Measurements from ENCODE around the gene XXYLT1.
A peak's percentile ranks its signal among the peaks of the same experiment; 100 is the strongest.
"Not testable (repeated sequence)": the region's sequence is repeated elsewhere in the genome, so short reads cannot be mapped to it uniquely, and the experiment has no call there.

Gene XXYLT1

GRCh38 chr3:195109098-195109657 lies 161.8 kb downstream of the XXYLT1 start:
- Histone ChIP-seq H3K4me3 (ENCODE audit: low read depth, low read length, poor library complexity, severe bottlenecking) (no peak overlapping the region), H3K4me2 (ENCODE audit: low read length) (no peak overlapping the region), H4K20me1 (ENCODE audit: insufficient read depth, low read length) (no peaks in the 10 kb centered on the region), H3K27me3 (ENCODE audit: insufficient read depth, low read length) (no peaks in the 10 kb centered on the region), H3K4me1 (ENCODE audit: insufficient read depth, low read length, severe bottlenecking) (peaks cover 6% of the 10 kb centered on the region), H3K9me3 (ENCODE audit: low read length) (no peaks in the 10 kb centered on the region), H3K36me3 (ENCODE audit: insufficient read depth, low read length) (no peaks in the 10 kb centered on the region), H3K79me2 (ENCODE audit: insufficient read depth, low read length) (no peaks in the 10 kb centered on the region), H3K9ac (ENCODE audit: low read length) (no peak overlapping the region), H3K27ac (ENCODE audit: low read depth, low read length, poor library complexity, severe bottlenecking) (no peak overlapping the region), H2AFZ (ENCODE audit: low read length) (no peak overlapping the region), H3K9me2 (ENCODE audit: low read depth, low read length) (no peaks in the 10 kb centered on the region), H3F3A (ENCODE audit: insufficient read depth, low read length) (no peaks in the 10 kb centered on the region)
- TF ChIP-seq CTCF (IDR thresholded peaks at IDR 0.05; ENCODE audit: low read length) = no peak
- no peak for TF ChIP-seq EZH2 (IDR thresholded peaks at IDR 0.05; ENCODE audit: borderline replicate concordance, low read length)

GRCh38 chr3:195107593-195107992 lies 163.4 kb downstream of the XXYLT1 start:
- peaks cover 6% of the 10 kb centered on the region for H3K4me1 ChIP-seq (ENCODE audit: insufficient read depth, low read length, severe bottlenecking)
- H3K9me3 ChIP-seq (ENCODE audit: low read length) = no peaks in the 10 kb centered on the region
- no peak overlapping the region for H3K4me2 ChIP-seq (ENCODE audit: low read length)
- no peaks in the 10 kb centered on the region for H3K79me2 ChIP-seq (ENCODE audit: insufficient read depth, low read length)
- H2AFZ ChIP-seq (ENCODE audit: low read length) = no peak overlapping the region
- H3K9ac ChIP-seq (ENCODE audit: low read length) = no peak overlapping the region
- no peaks in the 10 kb centered on the region for H4K20me1 ChIP-seq (ENCODE audit: insufficient read depth, low read length)
- TF ChIP-seq CTCF (IDR thresholded peaks at IDR 0.05; ENCODE audit: low read length) (no peak), EZH2 (IDR thresholded peaks at IDR 0.05; ENCODE audit: borderline replicate concordance, low read length) (no peak)
- no peaks in the 10 kb centered on the region for H3K27me3 ChIP-seq (ENCODE audit: insufficient read depth, low read length)
- no peaks in the 10 kb centered on the region for H3F3A ChIP-seq (ENCODE audit: insufficient read depth, low read length)
- H3K9me2 ChIP-seq (ENCODE audit: low read depth, low read length) = no peaks in the 10 kb centered on the region
- H3K36me3 ChIP-seq (ENCODE audit: insufficient read depth, low read length) = no peaks in the 10 kb centered on the region
- no peak overlapping the region for H3K4me3 ChIP-seq (ENCODE audit: low read depth, low read length, poor library complexity, severe bottlenecking)
- no peak overlapping the region for H3K27ac ChIP-seq (ENCODE audit: low read depth, low read length, poor library complexity, severe bottlenecking)

DNA sequence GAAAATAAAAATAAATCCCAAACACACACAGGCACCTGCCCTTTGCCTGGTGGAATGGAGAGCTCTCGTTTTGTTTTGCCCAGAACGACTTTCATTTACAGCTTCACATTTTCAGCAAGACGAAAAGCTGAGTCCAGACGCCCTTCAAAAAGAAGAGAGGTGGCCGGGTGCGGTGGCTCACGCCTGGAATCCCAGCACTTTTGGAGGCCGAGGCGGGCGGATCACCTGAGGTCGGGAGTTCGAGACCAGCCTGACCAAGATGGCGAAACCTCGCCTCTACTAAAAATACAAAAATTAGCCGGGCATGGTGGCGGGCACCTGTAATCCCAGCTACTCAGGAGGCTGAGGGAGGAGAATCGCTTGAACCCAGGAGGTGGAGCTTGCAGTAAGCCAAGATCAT lies 163.9 kb downstream of the XXYLT1 start:
- H3K9me3 ChIP-seq (ENCODE audit: low read length); H3K79me2 ChIP-seq (ENCODE audit: insufficient read depth, low read length); H3F3A ChIP-seq (ENCODE audit: insufficient read depth, low read length); H3K4me3 ChIP-seq (ENCODE audit: low read depth, low read length, poor library complexity, severe bottlenecking); H3K36me3 ChIP-seq (ENCODE audit: insufficient read depth, low read length); H3K27me3 ChIP-seq (ENCODE audit: insufficient read depth, low read length); H3K4me1 ChIP-seq (ENCODE audit: insufficient read depth, low read length, severe bottlenecking); H3K27ac ChIP-seq (ENCODE audit: low read depth, low read length, poor library complexity, severe bottlenecking); H3K9ac ChIP-seq (ENCODE audit: low read length); H3K4me2 ChIP-seq (ENCODE audit: low read length); H3K9me2 ChIP-seq (ENCODE audit: low read depth, low read length); H2AFZ ChIP-seq (ENCODE audit: low read length); H4K20me1 ChIP-seq (ENCODE audit: insufficient read depth, low read length): not testable (repeated sequence)

DNA sequence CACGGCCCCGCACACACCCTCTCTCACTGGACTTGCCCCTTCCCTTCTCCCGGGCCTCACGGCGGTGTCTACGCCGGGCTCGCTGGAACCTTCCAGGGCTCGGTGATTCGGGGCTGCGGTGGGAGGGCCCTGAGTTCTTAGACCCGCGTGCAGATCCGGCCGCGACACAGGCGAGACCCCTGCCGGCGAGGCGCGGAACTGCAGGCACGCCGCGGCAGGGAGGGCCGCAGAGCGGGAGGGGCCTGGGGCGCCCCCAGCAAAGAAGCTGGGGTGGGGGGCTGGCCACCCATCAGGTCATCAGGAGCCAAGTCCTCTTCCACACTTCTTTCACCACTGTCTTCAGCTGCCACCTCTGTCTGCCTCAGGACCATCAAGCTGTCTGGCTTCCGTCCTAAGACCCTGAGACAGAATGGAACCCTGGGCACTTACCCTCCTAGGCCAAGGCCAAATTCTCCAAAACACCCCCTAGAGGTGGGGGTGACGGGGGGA lies 164.5 kb downstream of the XXYLT1 start:
- Histone ChIP-seq H2AFZ (ENCODE audit: low read length) (no peak overlapping the region), H3K27me3 (ENCODE audit: insufficient read depth, low read length) (no peaks in the 10 kb centered on the region), H3K9me2 (ENCODE audit: low read depth, low read length) (no peaks in the 10 kb centered on the region), H3F3A (ENCODE audit: insufficient read depth, low read length) (no peaks in the 10 kb centered on the region), H3K27ac (ENCODE audit: low read depth, low read length, poor library complexity, severe bottlenecking) (no peak overlapping the region), H4K20me1 (ENCODE audit: insufficient read depth, low read length) (no peaks in the 10 kb centered on the region), H3K9ac (ENCODE audit: low read length) (no peak overlapping the region), H3K79me2 (ENCODE audit: insufficient read depth, low read length) (no peaks in the 10 kb centered on the region), H3K9me3 (ENCODE audit: low read length) (no peaks in the 10 kb centered on the region), H3K4me1 (ENCODE audit: insufficient read depth, low read length, severe bottlenecking) (peaks cover 6% of the 10 kb centered on the region), H3K36me3 (ENCODE audit: insufficient read depth, low read length) (no peaks in the 10 kb centered on the region), H3K4me3 (ENCODE audit: low read depth, low read length, poor library complexity, severe bottlenecking) (no peak overlapping the region), H3K4me2 (ENCODE audit: low read length) (peak overlapping the region; percentile 21; the same call in 1 of the 2 replicates)
- TF ChIP-seq CTCF (IDR thresholded peaks at IDR 0.05; ENCODE audit: low read length) (peak; percentile 100), EZH2 (IDR thresholded peaks at IDR 0.05; ENCODE audit: borderline replicate concordance, low read length) (no peak)
